GM18508 (cell line): ENCODE results near the gene LPCAT2.

Experiments used
- ATAC-seq: cut with Tn5 transposase; IDR thresholded peaks from one replicate; pipeline ENCODE4 v1.9.1; 2021; ENCODE audit warnings: moderate number of reproducible peaks; ENCODE audit not compliant: insufficient read depth, unreplicated experiment

Gene LPCAT2

DNA sequence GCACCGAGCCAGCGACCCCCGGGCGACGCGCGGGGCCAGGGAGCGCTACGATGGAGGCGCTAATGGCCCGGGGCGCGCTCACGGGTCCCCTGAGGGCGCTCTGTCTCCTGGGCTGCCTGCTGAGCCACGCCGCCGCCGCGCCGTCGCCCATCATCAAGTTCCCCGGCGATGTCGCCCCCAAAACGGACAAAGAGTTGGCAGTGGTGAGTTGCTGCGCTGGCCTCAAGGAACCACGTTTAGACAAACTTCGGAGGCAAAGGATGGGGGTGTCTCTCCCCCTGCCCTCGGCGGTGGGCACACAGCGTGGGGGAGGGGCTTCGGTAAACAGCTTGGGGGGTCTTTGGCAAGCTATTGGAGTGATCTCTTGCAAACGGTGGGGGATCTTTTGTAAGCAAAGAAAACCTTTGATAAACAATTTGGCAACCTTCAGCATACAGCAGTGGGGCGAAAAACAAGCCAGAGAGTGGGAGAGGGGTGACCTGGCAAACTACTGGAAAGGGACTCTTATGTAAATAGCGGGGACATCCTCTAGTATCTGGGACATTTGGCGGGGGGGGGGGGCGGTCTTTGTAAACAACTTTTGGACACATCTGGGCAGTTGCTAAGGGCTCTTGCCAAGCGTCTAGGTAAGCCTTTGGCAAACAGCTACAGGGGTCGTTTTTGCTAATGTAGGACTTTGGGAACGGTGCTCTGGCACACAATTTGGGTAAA is 29.3 kb upstream of the LPCAT2 start:
- no peak for ATAC-seq

DNA sequence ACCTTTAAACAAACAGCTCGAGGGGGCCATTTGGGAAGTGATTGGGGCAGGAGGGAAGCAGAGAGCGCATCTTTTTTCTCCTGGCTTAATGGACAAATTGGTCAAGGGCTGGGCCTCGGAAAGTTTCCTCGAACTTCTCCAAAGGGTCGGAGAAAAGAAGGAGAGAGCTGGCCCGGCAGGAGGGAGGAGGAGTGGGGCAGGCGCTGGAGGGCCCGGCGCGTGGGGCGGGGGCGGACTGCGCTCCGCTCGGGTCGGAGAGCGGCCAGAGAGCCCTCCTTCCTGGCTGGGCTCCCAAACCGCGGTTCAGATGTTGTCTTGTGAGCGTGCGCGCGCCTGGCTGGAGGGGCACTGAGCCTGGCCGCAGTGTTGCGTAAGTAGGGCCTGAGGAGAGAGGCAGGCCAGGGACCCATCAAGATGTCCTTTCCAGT is 28.6 kb upstream of the LPCAT2 start:
- ATAC-seq, result no peak

DNA sequence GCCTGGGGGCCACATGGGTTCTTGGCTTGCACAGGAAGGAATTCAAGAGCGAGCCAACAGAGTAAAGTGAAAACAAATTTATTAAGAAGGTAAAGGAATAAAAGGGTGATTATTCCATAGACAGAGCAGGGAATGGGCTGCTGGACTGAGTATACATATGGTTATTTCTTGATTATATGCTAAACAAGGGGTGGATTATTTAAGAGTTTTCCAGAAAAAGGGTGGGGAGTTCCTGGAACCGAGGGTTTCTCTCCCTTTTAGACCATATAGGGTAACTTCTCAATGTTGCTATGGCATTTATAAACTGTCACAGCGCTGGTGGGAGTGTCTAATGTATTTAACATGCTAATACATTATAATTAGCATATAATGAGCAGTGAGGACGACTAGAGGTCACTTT is 27.8 kb upstream of the LPCAT2 start:
- no peak for ATAC-seq

DNA sequence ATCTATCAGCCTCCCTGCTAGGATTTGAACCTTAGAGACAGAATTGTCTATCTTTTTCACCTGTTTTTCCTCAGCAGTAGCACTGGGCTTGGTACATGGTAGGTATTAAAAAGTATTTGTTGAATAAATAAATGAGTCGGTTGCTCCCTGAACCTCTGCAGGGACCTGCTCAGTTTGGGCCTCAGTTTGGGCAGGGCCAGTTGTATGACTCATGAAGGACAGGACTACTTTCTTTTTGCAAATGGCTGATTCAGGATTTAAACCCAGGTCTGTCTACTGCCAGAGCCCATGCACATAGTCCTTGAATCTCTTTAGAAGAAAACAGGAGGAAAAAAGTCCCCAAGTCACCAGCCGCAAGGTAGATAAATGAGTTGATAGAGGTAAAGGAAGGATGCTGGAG is 26.8 kb upstream of the LPCAT2 start:
- ATAC-seq, result no peak

DNA sequence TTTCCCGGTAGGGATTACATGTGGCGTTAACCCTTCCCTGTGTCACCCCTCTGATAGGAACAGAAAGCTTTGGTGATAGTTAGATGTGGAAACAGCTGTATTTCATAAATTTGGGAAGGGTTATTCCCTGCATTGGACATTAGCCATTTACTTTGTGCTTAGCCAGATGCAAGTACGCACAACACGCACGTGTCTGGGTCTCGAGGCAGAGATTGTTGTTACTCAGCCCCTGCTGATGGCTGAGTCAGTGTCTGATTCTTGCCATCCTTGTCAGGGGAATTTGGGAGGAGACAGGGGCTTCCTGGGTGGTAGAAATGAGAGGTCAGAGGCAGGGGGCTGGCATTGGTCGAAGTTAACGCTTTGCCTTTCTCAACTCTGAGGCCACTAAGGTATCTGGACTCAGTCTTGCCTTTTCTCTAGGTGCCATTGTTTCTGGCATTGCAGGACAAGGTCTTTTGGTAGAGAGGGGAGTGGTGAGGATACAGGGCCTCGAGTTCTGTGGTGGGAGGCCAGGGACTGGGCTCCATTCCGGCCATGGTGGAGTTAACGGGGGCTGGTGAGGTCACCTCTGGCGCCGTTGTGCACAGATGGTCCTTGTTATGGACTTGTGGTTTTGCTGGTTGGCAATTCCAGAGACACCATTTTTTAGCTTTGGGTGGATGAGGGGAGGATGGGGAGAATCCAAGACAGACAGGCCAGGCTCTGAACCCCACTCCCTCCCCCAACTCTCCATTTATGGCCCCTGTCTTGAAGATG is 21.6 kb upstream of the LPCAT2 start:
- no peak for ATAC-seq

DNA sequence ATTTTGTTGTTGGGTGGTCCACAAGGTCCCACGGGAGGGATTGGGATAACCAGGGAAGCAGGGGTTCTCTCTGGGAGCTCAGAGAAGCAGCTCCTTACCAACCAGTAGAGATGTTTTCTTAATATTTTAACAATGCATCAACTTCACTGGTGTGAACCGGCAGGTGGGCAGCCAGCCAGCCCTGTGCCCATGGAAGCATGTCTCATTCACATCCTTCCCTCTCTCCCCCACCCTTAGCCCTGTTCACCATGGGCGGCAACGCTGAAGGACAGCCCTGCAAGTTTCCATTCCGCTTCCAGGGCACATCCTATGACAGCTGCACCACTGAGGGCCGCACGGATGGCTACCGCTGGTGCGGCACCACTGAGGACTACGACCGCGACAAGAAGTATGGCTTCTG is 20.6 kb upstream of the LPCAT2 start:
- no peak for ATAC-seq

DNA sequence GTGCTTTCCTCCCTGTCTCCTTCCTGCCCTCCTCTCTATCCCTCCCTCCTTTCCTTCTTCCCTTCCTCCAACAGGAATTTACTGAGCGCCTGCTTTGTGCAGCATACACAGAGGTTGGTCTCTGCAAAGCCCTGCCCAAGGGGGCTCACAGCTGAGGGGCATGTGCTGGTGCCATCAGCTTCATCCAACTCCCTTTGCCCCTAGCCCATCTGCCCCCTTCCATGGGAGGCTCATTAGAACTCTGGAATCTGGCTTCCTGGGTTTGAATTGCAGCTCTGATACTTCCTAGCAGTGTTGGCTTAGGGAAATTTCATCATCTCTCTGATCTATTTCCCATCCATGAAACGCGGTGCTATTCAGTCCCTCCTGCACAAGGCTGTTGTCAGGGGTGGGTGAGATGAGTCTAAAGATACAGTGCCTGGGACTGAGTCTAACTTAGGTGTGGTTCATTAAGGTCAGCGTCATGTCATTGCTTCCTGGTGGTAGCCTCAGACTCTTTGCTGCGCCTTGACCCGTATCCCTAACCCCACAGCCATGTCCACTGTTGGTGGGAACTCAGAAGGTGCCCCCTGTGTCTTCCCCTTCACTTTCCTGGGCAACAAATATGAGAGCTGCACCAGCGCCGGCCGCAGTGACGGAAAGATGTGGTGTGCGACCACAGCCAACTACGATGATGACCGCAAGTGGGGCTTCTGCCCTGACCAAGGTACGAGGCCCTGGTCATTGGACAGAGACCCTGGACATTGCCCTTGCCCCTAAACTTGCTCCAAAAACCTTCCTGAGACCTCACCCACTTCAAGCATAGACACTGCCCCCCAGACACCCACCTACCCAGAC is 19.5 kb upstream of the LPCAT2 start:
- ATAC-seq, result no peak

DNA sequence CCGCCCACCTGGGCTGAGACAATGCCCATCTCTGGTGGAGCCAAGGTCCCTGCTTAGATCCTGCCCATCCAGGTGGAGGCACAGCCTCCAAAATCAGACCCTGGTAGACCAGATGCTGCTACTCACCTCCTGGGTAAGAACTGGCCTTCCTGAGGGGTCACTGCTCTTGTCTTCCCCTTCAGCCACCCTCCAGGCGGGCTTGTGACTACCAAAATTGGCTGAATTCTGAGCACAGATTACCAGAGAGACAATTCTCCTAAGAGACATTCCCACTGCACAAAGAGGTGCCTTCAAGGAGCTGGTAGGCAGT is 19.0 kb upstream of the LPCAT2 start:
- ATAC-seq, result no peak

DNA sequence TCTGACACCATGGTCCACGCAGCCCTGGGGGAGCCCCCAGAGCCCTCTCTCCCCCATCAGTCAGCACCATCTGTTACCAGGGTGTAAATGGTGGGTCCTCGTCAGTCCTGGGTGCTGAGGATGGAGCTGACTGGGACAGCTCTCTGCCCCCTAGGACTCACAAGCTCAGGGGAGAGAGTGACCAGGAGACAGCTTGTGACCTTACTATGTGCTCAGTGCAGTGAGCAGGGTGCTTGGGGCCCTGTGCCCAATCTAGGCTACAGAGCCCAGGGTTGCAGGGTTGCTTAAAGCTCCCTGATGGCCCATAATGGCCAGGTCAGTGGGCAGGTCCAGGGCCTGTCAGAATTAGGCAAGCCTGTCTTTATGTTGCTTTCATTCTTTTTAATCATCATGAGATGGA is 18.6 kb upstream of the LPCAT2 start:
- no peak for ATAC-seq

DNA sequence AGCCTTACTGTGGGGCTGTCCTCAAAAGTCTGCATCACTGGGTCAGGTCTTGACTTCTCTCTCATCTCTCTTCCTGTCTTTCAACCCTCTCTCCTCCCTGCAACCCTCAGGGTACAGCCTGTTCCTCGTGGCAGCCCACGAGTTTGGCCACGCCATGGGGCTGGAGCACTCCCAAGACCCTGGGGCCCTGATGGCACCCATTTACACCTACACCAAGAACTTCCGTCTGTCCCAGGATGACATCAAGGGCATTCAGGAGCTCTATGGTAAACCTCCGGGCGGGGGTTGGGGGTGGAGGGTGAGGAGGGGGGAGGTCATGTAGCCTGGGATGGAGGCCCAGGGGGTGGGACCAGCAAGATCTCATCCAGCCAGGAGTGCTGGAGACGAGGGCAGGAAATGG is 17.2 kb upstream of the LPCAT2 start:
- no peak for ATAC-seq

DNA sequence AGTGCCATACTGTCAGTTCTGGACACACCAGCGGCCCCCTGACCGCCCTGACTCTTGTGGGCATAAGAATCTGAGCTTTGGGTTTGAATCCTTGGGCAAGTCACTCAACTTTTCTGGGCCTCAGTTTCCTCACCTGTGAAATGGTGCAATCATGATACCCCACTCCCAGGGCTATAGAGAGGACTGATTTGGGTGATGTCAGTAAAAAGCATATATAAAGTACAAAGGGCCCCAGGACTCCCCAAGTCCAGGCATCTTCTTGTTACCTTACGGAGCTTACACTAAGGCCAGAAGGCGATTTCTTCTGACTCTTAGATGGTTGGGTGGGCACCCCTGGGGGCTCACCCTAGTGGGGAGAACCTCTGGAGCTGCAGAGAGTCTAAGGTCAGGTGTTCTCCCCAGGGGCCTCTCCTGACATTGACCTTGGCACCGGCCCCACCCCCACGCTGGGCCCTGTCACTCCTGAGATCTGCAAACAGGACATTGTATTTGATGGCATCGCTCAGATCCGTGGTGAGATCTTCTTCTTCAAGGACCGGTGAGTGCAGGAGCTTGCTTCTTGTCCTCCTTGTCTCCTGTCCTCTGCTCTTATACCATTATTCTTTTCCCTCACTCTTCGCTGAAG is 16.0 kb upstream of the LPCAT2 start:
- ATAC-seq, result no peak

DNA sequence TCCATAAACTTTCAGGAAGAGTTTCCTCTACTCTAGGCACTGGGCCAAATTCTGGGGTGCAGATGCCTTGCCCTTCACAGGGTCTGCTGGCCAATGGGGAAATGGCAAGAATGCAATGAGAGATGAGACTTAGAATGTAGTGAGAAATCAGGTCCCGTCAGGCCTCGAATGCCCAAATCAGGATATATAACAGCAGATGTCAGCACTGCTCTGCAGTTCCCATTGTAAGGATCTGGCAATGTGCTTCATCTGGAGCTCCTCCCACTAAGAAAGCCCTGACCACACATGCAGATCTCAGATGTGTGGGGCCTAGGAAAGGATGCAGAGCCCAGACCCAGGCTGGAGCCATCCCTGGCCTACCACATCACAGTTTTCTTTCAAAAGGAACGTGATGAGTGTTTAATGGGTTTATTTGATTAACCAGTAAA is 13.9 kb upstream of the LPCAT2 start:
- no peak for ATAC-seq

DNA sequence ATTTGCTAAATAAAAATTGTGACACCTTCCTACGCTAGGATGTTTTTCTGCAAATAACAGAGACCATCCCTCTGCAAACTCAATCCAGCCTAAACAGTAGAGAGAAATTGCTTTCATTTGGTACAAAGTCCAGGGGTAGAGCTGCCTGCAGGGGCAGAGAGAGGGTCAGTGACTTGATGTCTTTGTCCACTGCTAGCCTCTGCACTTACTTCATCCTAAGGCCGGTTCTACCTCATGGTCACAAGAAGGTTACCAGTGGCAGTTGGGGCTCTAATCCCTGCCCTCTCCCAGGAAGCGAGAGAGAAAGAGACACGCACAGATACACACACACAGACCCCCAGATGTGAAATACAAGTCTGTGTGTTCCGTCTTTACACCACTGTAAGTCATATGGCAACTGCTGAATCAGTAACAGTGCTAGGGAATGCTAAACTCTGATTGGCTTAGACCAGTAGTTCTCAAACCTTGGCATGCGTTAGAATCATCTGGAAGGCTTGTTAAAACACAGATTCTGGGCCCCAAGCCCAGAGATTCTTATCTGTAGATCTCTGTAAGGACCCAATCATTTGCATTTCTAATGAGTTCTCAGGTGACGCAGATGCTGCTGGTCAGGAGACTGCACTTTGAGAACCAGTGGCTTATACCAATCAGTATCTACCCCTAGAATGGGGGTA is 13.1 kb upstream of the LPCAT2 start:
- ATAC-seq, result no peak

DNA sequence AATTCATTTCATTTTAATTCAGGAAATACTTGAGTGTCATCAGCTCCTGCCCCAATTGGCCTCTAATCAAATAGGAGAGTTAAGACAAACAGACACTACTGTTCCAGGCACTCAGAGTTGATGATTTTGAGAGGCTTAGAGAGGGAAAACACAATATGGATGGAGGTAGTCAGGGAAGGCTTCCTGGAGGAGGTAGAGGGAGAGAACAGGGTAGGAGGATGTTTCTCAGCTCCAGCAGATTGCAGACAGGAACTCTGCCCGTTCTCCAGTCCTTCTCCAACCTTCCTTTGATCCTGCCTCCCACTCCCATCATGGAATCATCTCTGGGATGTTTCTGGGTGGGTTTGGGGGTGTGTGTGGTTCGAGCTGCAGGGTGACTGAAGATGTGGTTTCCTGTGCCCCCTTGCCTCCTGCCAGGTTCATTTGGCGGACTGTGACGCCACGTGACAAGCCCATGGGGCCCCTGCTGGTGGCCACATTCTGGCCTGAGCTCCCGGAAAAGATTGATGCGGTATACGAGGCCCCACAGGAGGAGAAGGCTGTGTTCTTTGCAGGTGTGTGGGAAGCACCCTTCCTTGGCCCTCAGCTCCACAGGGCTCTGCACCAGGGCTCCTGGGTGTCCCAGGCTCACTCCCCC is 12.2 kb upstream of the LPCAT2 start:
- ATAC-seq, result no peak

DNA sequence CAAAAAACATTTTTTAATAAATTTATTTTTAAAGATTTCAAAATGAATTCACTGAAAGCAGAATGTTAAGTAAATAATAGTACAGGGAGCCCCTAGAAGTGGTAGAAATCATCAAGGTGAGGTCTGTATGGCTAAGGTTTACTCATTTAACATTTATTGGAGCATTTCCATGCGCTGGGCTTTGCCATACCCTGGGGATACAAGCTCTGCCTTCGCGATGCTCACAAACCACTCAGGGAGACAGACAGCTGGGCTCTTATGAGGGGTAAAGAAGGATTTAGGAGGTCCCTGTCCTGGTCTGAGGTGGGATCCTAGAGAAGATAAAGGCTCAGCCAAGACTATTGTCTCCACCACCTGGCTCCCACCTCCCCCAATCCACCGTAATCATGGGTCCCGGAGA is 11.3 kb upstream of the LPCAT2 start:
- no peak for ATAC-seq

DNA sequence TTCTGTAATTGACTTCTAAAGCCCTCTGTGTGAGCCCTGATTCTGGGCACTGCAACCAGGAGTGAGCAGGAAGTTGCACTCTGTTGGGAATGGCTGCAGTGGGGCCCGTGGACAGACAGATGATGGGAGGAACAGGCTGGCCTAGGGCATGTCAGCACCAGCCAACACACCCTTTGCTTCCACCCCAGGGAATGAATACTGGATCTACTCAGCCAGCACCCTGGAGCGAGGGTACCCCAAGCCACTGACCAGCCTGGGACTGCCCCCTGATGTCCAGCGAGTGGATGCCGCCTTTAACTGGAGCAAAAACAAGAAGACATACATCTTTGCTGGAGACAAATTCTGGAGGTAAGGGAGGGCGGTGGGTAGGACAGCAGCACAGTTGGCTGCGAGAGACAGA is 10.8 kb upstream of the LPCAT2 start:
- ATAC-seq, result no peak

DNA sequence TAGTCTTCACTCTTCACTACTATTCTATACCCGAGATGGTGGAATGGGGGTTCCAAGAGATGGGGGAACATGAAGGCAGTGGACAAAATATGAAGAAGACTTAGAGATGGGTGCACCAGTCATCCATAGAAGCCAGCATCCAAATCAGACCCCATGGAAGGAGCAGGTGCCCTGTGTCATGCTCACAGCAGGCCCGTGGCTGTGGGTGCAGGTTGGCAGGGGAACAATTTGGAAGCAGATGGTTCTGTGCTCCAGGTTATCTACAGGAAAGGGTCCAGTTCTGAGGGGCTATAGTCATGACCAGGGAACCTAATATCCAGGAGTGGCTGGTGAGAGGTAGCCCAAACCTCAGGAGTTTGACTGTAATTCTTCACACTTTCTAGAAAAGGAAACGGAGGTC is 9.6 kb upstream of the LPCAT2 start:
- no peak for ATAC-seq

DNA sequence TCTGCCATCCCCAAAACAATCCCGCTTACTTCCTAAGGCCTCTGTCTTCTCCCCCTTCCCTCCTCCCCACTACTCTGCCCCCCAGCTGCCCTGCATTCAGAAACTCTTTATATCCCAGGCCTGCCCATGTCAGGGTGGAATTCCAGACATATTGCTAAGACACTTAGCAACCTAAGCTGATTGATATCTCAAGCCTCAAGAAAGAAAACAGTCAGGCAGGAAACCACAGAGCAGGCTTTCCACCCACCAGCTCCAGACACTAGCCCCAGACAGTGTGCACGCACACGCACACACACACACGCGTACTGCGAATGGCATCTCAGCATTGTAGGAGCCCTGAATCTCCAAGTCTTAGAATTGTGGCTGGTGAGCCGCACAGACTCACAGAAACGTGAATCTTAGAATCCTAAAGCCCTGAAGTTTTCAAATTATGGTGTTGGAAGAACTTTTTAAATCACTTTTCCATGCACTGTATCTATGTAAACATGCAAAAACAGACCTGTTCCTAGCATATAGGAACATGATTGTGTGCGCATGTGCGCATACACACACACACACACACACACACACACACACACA is 8.8 kb upstream of the LPCAT2 start:
- ATAC-seq, result no peak

DNA sequence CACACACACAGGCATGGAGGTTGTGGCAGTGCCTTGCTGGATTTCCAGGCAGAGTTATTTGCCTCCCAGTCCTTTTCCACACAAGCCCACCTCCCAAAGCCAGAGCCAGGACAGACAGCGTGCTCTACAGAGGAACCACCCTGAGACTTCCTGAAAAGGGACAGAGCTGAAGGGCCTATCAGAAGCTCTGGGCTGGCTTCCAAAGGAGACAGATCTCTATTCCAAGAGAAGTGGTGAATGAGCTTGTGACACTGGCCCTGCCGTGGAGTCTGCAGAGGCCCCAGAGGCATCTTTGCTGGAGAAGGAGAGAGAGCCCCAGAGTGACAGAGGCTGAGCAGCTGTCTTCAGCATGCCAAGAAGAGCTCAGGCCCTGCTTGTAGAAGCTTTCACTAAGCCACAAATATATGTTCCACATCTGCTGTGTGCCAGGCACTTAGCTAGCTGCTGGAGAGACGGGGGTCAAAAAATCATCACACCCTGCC is 8.3 kb upstream of the LPCAT2 start:
- ATAC-seq, result no peak
